WTC11 (cell line): ENCODE data around the gene PPP2R3A. TPM values are rescaled to one million over a fixed set of nuclear protein-coding genes. Genes with fewer than 3 reads are reported as not detected.

ENCODE experiments used
- ATAC-seq: fragments of 200-7000 bp; cut with Tn5 transposase; 2 replicates; pipeline ENCODE4 v1.10.0; 2021; ENCODE audit warnings: mild to moderate bottlenecking, moderate library complexity
- CTCF ChIA-PET: fragments of 300-600 bp; sonication (Branson Sonifier 250); formaldehyde crosslinking; loops from one replicate; lab custom pipeline; 2021; ENCODE audit warnings: antibody characterized with exemption; lab: Charles Lee
- POLR2A ChIA-PET: fragments of 350-600 bp; sonication (Branson Sonifier 250); formaldehyde crosslinking; loops from one replicate; lab custom pipeline; 2021; ENCODE audit warnings: antibody characterized with exemption; lab: Charles Lee
- DNase-seq: peaks from one replicate; pipeline ENCODE4 v3.0.0; 2021; ENCODE audit warnings: low spot score
- H3K27ac Mint-ChIP-seq: 2 replicates; pipeline ENCODE4 v1.8.0; 2021; ENCODE audit warnings: mixed read lengths
- H3K27me3 Mint-ChIP-seq: 2 replicates; pipeline ENCODE4 v1.8.0; 2021; ENCODE audit warnings: low read depth, mild to moderate bottlenecking, moderate library complexity, mixed read lengths
- H3K36me3 Mint-ChIP-seq: 2 replicates; pipeline ENCODE4 v1.8.0; 2021; ENCODE audit warnings: mixed read lengths
- H3K4me1 Mint-ChIP-seq: 2 replicates; pipeline ENCODE4 v1.8.0; 2022; ENCODE audit warnings: mixed read lengths
- H3K4me3 Mint-ChIP-seq: 2 replicates; pipeline ENCODE4 v1.8.0; 2021; ENCODE audit warnings: mild to moderate bottlenecking, moderate library complexity, mixed read lengths
- H3K9me3 Mint-ChIP-seq: 2 replicates; pipeline ENCODE4 v1.8.0; 2021; ENCODE audit warnings: mixed read lengths
- CREM ChIP-seq: sonication (generic); formaldehyde crosslinking; IDR thresholded peaks from 2 replicates; pipeline ENCODE4 v1.8.1; 2022; ENCODE audit warnings: mild to moderate bottlenecking, missing genetic modification reagents, moderate library complexity
- JAZF1 ChIP-seq: fragments of 250-450 bp; sonication (Bioruptor Pico); IDR thresholded peaks from 2 replicates; pipeline ENCODE4 v1.9.0; 2021; ENCODE audit warnings: moderate library complexity, mild to moderate bottlenecking, inconsistent platforms
- JUN ChIP-seq: sonication (generic); formaldehyde crosslinking; IDR thresholded peaks from 2 replicates; pipeline ENCODE4 v1.8.0; 2023; ENCODE audit warnings: mild to moderate bottlenecking, missing genetic modification reagents
- MYBL2 ChIP-seq: sonication (generic); formaldehyde crosslinking; IDR thresholded peaks from 2 replicates; pipeline ENCODE4 v1.8.1; 2023; ENCODE audit warnings: mild to moderate bottlenecking, moderate library complexity, missing genetic modification reagents
- NFE2L1 ChIP-seq: sonication (generic); formaldehyde crosslinking; IDR thresholded peaks from 2 replicates; pipeline ENCODE4 v1.8.1; 2023; ENCODE audit warnings: missing genetic modification reagents
- RORB ChIP-seq: fragments of 250-450 bp; sonication (Bioruptor Pico); IDR thresholded peaks from 2 replicates; pipeline ENCODE4 v1.9.0; 2021; ENCODE audit warnings: mild to moderate bottlenecking
- TCF7 ChIP-seq: sonication (generic); formaldehyde crosslinking; IDR thresholded peaks from 2 replicates; pipeline ENCODE4 v1.8.0; 2022; ENCODE audit warnings: mild to moderate bottlenecking, low read depth, missing genetic modification reagents, moderate library complexity
- TEAD1 ChIP-seq: sonication (generic); formaldehyde crosslinking; IDR thresholded peaks from 2 replicates; pipeline ENCODE4 v1.8.0; 2022; ENCODE audit warnings: mild to moderate bottlenecking, missing genetic modification reagents
- ZBTB21 ChIP-seq: sonication (generic); formaldehyde crosslinking; IDR thresholded peaks from 2 replicates; pipeline ENCODE4 v1.8.1; 2023; ENCODE audit warnings: mild to moderate bottlenecking, missing genetic modification reagents, borderline replicate concordance
- ZNF219 ChIP-seq: sonication (generic); formaldehyde crosslinking; IDR thresholded peaks from 2 replicates; pipeline ENCODE4 v1.8.0; 2023; ENCODE audit warnings: missing genetic modification reagents, mild to moderate bottlenecking, borderline replicate concordance
- ZNF423 ChIP-seq: fragments of 250-450 bp; sonication (Bioruptor Pico); IDR thresholded peaks from 2 replicates; pipeline ENCODE4 v2.1.2; 2022; ENCODE audit warnings: mild to moderate bottlenecking, moderate library complexity
- total RNA-seq: library from RNA; stranded (reverse); gene quantifications from 3 replicates; pipeline ENCODE4 v1.2.3, GENCODE V29; 2021
- TF ChIP-seq, protein P1 (sequence below): fragments of 200-600 bp; IDR thresholded peaks from 2 replicates; pipeline ENCODE4 v1.8.0; 2022; ENCODE audit warnings: antibody characterized with exemption
- TF ChIP-seq, protein P2 (sequence below): sonication (generic); formaldehyde crosslinking; IDR thresholded peaks from 2 replicates; pipeline ENCODE4 v1.8.1; 2023; ENCODE audit warnings: mild to moderate bottlenecking, missing genetic modification reagents
- TF ChIP-seq, protein P3 (sequence below): fragments of 250-450 bp; sonication (Bioruptor Pico); IDR thresholded peaks from 2 replicates; pipeline ENCODE4 v1.9.0; 2021; ENCODE audit warnings: moderate library complexity, mild to moderate bottlenecking, inconsistent platforms, borderline replicate concordance
- TF ChIP-seq, protein P4 (sequence below): sonication (generic); formaldehyde crosslinking; IDR thresholded peaks from 2 replicates; pipeline ENCODE4 v1.8.0; 2023; ENCODE audit warnings: mild to moderate bottlenecking, missing genetic modification reagents
- TF ChIP-seq, protein P5 (sequence below): sonication (generic); formaldehyde crosslinking; IDR thresholded peaks from 2 replicates; pipeline ENCODE4 v1.8.1; 2023; ENCODE audit warnings: mild to moderate bottlenecking, missing genetic modification reagents, borderline replicate concordance
- TF ChIP-seq, protein P6 (sequence below): sonication (generic); formaldehyde crosslinking; IDR thresholded peaks from 2 replicates; pipeline ENCODE4 v1.8.1; 2023; ENCODE audit warnings: mild to moderate bottlenecking, missing genetic modification reagents, moderate library complexity

Gene PPP2R3A
- total RNA-seq, 1 experiment from 2014 or later, result 13.1 TPM

DNA sequence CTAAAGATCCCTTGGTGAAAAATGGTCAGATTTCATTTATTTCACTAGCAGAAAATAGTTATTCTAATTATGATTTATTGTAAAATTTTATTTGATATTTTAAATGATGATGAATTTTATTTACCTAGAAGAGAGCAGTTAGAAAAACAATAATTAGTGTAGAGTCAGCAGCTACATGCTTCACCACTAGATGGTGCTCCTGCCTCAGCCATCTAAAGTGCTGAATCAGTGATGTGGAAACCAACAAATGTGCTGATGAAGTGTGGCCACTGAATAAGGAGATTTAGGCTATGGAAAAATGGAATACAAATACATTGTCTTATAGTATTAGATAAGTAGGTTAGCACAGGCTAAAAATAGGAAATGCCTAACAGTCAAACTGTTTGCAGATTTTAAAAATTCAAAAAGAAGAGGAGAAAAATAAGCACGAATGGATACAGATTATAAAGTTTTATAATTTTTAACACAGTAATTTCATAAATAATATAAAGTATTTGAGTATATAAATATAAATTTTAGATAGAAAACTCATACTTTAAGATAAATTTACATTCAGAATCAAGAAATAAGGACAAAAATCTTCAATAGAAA is 109.8 kb downstream of the PPP2R3A start:
- Mint-ChIP-seq H3K4me3 (no peak overlapping the region), H3K9me3 (no peaks in the 10 kb centered on the region), H3K27me3 (no peaks in the 10 kb centered on the region), H3K4me1 (peaks cover 5% of the 10 kb centered on the region), H3K36me3 (no peaks in the 10 kb centered on the region), H3K27ac (peak overlapping the region; percentile 90; the same call in 1 of the 2 replicates)
- ATAC-seq (peak; percentile 52; the same call in 1 of the 2 replicates), DNase-seq (peak; percentile 72)
- TF ChIP-seq JUN (CRISPR knock-in tag) (no peak), RORB (CRISPR knock-in tag) (no peak), JAZF1 (CRISPR knock-in tag) (no peak), MYBL2 (CRISPR knock-in tag) (no peak), ZNF219 (CRISPR knock-in tag) (no peak), TCF7 (CRISPR knock-in tag) (no peak), CREM (CRISPR knock-in tag) (no peak), NFE2L1 (0 out of 2 replicates have a peak, but pooled peaks have one; percentile 47), TEAD1 (CRISPR knock-in tag) (no peak), ZNF423 (CRISPR knock-in tag) (no peak), ZBTB21 (no peak)
- TF ChIP-seq, protein P1, sequence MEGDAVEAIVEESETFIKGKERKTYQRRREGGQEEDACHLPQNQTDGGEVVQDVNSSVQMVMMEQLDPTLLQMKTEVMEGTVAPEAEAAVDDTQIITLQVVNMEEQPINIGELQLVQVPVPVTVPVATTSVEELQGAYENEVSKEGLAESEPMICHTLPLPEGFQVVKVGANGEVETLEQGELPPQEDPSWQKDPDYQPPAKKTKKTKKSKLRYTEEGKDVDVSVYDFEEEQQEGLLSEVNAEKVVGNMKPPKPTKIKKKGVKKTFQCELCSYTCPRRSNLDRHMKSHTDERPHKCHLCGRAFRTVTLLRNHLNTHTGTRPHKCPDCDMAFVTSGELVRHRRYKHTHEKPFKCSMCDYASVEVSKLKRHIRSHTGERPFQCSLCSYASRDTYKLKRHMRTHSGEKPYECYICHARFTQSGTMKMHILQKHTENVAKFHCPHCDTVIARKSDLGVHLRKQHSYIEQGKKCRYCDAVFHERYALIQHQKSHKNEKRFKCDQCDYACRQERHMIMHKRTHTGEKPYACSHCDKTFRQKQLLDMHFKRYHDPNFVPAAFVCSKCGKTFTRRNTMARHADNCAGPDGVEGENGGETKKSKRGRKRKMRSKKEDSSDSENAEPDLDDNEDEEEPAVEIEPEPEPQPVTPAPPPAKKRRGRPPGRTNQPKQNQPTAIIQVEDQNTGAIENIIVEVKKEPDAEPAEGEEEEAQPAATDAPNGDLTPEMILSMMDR, result peak; percentile 79
- TF ChIP-seq, protein P2, sequence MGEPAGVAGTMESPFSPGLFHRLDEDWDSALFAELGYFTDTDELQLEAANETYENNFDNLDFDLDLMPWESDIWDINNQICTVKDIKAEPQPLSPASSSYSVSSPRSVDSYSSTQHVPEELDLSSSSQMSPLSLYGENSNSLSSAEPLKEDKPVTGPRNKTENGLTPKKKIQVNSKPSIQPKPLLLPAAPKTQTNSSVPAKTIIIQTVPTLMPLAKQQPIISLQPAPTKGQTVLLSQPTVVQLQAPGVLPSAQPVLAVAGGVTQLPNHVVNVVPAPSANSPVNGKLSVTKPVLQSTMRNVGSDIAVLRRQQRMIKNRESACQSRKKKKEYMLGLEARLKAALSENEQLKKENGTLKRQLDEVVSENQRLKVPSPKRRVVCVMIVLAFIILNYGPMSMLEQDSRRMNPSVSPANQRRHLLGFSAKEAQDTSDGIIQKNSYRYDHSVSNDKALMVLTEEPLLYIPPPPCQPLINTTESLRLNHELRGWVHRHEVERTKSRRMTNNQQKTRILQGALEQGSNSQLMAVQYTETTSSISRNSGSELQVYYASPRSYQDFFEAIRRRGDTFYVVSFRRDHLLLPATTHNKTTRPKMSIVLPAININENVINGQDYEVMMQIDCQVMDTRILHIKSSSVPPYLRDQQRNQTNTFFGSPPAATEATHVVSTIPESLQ (CRISPR knock-in tag), result no peak
- TF ChIP-seq, protein P3, sequence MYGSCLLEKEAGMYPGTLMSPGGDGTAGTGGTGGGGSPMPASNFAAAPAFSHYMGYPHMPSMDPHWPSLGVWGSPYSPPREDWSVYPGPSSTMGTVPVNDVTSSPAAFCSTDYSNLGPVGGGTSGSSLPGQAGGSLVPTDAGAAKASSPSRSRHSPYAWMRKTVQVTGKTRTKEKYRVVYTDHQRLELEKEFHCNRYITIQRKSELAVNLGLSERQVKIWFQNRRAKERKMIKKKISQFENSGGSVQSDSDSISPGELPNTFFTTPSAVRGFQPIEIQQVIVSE, result no peak
- TF ChIP-seq, protein P4, sequence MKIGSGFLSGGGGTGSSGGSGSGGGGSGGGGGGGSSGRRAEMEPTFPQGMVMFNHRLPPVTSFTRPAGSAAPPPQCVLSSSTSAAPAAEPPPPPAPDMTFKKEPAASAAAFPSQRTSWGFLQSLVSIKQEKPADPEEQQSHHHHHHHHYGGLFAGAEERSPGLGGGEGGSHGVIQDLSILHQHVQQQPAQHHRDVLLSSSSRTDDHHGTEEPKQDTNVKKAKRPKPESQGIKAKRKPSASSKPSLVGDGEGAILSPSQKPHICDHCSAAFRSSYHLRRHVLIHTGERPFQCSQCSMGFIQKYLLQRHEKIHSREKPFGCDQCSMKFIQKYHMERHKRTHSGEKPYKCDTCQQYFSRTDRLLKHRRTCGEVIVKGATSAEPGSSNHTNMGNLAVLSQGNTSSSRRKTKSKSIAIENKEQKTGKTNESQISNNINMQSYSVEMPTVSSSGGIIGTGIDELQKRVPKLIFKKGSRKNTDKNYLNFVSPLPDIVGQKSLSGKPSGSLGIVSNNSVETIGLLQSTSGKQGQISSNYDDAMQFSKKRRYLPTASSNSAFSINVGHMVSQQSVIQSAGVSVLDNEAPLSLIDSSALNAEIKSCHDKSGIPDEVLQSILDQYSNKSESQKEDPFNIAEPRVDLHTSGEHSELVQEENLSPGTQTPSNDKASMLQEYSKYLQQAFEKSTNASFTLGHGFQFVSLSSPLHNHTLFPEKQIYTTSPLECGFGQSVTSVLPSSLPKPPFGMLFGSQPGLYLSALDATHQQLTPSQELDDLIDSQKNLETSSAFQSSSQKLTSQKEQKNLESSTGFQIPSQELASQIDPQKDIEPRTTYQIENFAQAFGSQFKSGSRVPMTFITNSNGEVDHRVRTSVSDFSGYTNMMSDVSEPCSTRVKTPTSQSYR (CRISPR knock-in tag), result no peak
- TF ChIP-seq, protein P5, sequence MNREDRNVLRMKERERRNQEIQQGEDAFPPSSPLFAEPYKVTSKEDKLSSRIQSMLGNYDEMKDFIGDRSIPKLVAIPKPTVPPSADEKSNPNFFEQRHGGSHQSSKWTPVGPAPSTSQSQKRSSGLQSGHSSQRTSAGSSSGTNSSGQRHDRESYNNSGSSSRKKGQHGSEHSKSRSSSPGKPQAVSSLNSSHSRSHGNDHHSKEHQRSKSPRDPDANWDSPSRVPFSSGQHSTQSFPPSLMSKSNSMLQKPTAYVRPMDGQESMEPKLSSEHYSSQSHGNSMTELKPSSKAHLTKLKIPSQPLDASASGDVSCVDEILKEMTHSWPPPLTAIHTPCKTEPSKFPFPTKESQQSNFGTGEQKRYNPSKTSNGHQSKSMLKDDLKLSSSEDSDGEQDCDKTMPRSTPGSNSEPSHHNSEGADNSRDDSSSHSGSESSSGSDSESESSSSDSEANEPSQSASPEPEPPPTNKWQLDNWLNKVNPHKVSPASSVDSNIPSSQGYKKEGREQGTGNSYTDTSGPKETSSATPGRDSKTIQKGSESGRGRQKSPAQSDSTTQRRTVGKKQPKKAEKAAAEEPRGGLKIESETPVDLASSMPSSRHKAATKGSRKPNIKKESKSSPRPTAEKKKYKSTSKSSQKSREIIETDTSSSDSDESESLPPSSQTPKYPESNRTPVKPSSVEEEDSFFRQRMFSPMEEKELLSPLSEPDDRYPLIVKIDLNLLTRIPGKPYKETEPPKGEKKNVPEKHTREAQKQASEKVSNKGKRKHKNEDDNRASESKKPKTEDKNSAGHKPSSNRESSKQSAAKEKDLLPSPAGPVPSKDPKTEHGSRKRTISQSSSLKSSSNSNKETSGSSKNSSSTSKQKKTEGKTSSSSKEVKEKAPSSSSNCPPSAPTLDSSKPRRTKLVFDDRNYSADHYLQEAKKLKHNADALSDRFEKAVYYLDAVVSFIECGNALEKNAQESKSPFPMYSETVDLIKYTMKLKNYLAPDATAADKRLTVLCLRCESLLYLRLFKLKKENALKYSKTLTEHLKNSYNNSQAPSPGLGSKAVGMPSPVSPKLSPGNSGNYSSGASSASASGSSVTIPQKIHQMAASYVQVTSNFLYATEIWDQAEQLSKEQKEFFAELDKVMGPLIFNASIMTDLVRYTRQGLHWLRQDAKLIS (CRISPR knock-in tag), result no peak
- TF ChIP-seq, protein P6, sequence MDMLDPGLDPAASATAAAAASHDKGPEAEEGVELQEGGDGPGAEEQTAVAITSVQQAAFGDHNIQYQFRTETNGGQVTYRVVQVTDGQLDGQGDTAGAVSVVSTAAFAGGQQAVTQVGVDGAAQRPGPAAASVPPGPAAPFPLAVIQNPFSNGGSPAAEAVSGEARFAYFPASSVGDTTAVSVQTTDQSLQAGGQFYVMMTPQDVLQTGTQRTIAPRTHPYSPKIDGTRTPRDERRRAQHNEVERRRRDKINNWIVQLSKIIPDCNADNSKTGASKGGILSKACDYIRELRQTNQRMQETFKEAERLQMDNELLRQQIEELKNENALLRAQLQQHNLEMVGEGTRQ (CRISPR knock-in tag), result no peak
- POLR2A ChIA-PET, result interaction anchor here (0.5 kb wide), 1 partner anchor 531 kb away, joined by 6 read pairs; no protein-coding TSS in a partner anchor
- CTCF ChIA-PET, result interaction anchor here (0.5 to 4.0 kb wide), 6 partner anchors 63 to 939 kb away, joined by 3 to 15 read pairs (median 5); partner anchors contain the start of gene STAG1
